ENCODE measurements around the gene TRIM72. TPM values are rescaled to one million over a fixed set of nuclear protein-coding genes. Genes with fewer than 3 reads are reported as not detected.
"Not testable (repeated sequence)": the region's sequence is repeated elsewhere in the genome, so short reads cannot be mapped to it uniquely, and the experiment has no call there.

TRIM72 gene
- total RNA-seq, 1 donor: under 0.01 TPM

- no peak for DNase-seq (ENCODE audit: low read depth in 2 of 3, low spot score in 2 of 3)
These were observed 37.0 kb downstream of the TRIM72 start for GRCh38 chr16:31250782-31251384.

GRCh38 chr16:31251435-31251834 is 37.5 kb downstream of the TRIM72 start:
- DNase-seq (ENCODE audit: low read depth in 2 of 3, low spot score in 2 of 3): no peak

GRCh38 chr16:31253642-31254045 is 39.7 kb downstream of the TRIM72 start:
- peak in 1 of 3 donors; percentile 41 for DNase-seq (ENCODE audit: low read depth in 2 of 3, low spot score in 2 of 3)

GRCh38 chr16:31256466-31256865 is 42.5 kb downstream of the TRIM72 start:
- no peak for DNase-seq (ENCODE audit: low read depth in 2 of 3, low spot score in 2 of 3)

GRCh38 chr16:31258366-31258765 is 44.4 kb downstream of the TRIM72 start:
- DNase-seq (ENCODE audit: low read depth in 2 of 3, low spot score in 2 of 3): no peak

- no peak for DNase-seq (ENCODE audit: low read depth in 2 of 3, low spot score in 2 of 3)
These were observed 46.4 kb downstream of the TRIM72 start for GRCh38 chr16:31260136-31260931.

- no peak for DNase-seq (ENCODE audit: low read depth in 2 of 3, low spot score in 2 of 3)
These were observed 48.2 kb downstream of the TRIM72 start for GRCh38 chr16:31262084-31262483.

GRCh38 chr16:31265329-31266245 is 51.7 kb downstream of the TRIM72 start:
- DNase-seq (ENCODE audit: low read depth in 2 of 3, low spot score in 2 of 3): peak in 2 of 3 donors; percentile 77 to 92

- no peak for DNase-seq (ENCODE audit: low read depth in 2 of 3, low spot score in 2 of 3)
These were observed 53.6 kb downstream of the TRIM72 start for GRCh38 chr16:31267332-31268032.

GRCh38 chr16:31268033-31268365 is 54.1 kb downstream of the TRIM72 start:
- no peak for DNase-seq (ENCODE audit: low read depth in 2 of 3, low spot score in 2 of 3)

- DNase-seq (ENCODE audit: low read depth in 2 of 3, low spot score in 2 of 3): no peak
These were observed 55.0 kb downstream of the TRIM72 start for GRCh38 chr16:31268891-31269290.

GRCh38 chr16:31269541-31269940 is 55.6 kb downstream of the TRIM72 start:
- DNase-seq (ENCODE audit: low read depth in 2 of 3, low spot score in 2 of 3): no peak

GRCh38 chr16:31269973-31270372 is 56.1 kb downstream of the TRIM72 start:
- DNase-seq (ENCODE audit: low read depth in 2 of 3, low spot score in 2 of 3): not testable (repeated sequence)

- DNase-seq (ENCODE audit: low read depth in 2 of 3, low spot score in 2 of 3): no peak
These were observed 56.9 kb downstream of the TRIM72 start for GRCh38 chr16:31270795-31271194.

- DNase-seq (ENCODE audit: low read depth in 2 of 3, low spot score in 2 of 3): no peak
These were observed 57.8 kb downstream of the TRIM72 start for GRCh38 chr16:31271621-31272190.

GRCh38 chr16:31273187-31273586 is 59.3 kb downstream of the TRIM72 start:
- no peak for DNase-seq (ENCODE audit: low read depth in 2 of 3, low spot score in 2 of 3)

GRCh38 chr16:31273676-31274075 is 59.8 kb downstream of the TRIM72 start:
- DNase-seq (ENCODE audit: low read depth in 2 of 3, low spot score in 2 of 3): no peak

GRCh38 chr16:31274831-31275816 is 61.2 kb downstream of the TRIM72 start:
- DNase-seq (ENCODE audit: low read depth in 2 of 3, low spot score in 2 of 3): no peak

GRCh38 chr16:31276600-31276999 is 62.7 kb downstream of the TRIM72 start:
- no peak for DNase-seq (ENCODE audit: low read depth in 2 of 3, low spot score in 2 of 3)
